Left lung (tissue), 10 donors: ENCODE measurements around the gene EXPH5. TPM values are rescaled to one million over a fixed set of nuclear protein-coding genes. Genes with fewer than 3 reads are reported as not detected.

Experiments used
- ATAC-seq: fragments of 200-7000 bp; cut with Tn5 transposase; one replicate; pipeline ENCODE4 v1.9.1; 2020; ENCODE audit warnings: moderate library complexity
- DNase-seq, 4 donors: peaks; one replicate each; pipeline ENCODE4 v3.0.0-alpha.2; 2013 to 2020
- H3K27ac ChIP-seq, 2 donors: fragments of 200-600 bp; sonication (generic) in 1 of 2; one replicate each; pipeline versions ENCODE4 v1.5.0 to v1.8.0; 2020 to 2021
- H3K27me3 ChIP-seq, 2 donors: fragments of 200-600 bp; sonication (generic) in 1 of 2; one replicate each; pipeline versions ENCODE4 v1.5.0 to v1.8.0; 2020 to 2021
- H3K36me3 ChIP-seq, 2 donors: fragments of 200-600 bp; sonication (generic) in 1 of 2; one replicate each; pipeline versions ENCODE4 v1.5.0 to v1.8.0; 2020 to 2021
- H3K4me1 ChIP-seq, 2 donors: fragments of 200-600 bp; one replicate each; pipeline ENCODE4 v1.8.0; 2021
- H3K4me3 ChIP-seq, 2 donors: fragments of 200-600 bp; sonication (generic) in 1 of 2; one replicate each; pipeline versions ENCODE4 v1.5.0 to v1.8.0; 2020 to 2021; ENCODE audit warnings: mild to moderate bottlenecking in 1 of 2
- H3K9me3 ChIP-seq, 2 donors: fragments of 200-600 bp; sonication (generic) in 1 of 2; one replicate each; pipeline versions ENCODE4 v1.5.0 to v1.8.0; 2020 to 2021
- intact Hi-C, 2 donors: fragments of 100-400 bp; cut with DNase I; formaldehyde crosslinking; loops; one replicate each; pipeline versions ENCODE4 v1.11.2 to v1.14.2; 2022
- polyA plus RNA-seq, 6 donors: library from polyadenylated mRNA; unstranded; fragments of 120-200 nt; gene quantifications; one replicate each; pipeline ENCODE4 v1.2.1, GENCODE V29; 2013; ENCODE audit not compliant: insufficient read length in 6 of 6
- total RNA-seq, 2 donors: library from RNA; stranded (reverse); fragmentation: NEBNext Ultra II Directional; extraction: Animal tissue kit (Norgen Biotek cat#: 25700); gene quantifications; one replicate each; pipeline ENCODE4 v1.2.1, GENCODE V29; 2021
- TF ChIP-seq, protein P1 (sequence below), 2 donors: fragments of 200-600 bp; sonication (generic) in 1 of 2; IDR thresholded peaks; one replicate each; pipeline versions ENCODE4 v1.5.0 to v1.8.0; 2021; ENCODE audit warnings: antibody characterized with exemption in 2 of 2
- donor health status: DM: no; HTN: yes; CAD: no.
- donor health status: DM: no; HTN: no; CAD: no.

Gene EXPH5
- total and polyA plus RNA-seq, 8 donors, result 7.4 to 31.7 (median 9.6) TPM

DNA sequence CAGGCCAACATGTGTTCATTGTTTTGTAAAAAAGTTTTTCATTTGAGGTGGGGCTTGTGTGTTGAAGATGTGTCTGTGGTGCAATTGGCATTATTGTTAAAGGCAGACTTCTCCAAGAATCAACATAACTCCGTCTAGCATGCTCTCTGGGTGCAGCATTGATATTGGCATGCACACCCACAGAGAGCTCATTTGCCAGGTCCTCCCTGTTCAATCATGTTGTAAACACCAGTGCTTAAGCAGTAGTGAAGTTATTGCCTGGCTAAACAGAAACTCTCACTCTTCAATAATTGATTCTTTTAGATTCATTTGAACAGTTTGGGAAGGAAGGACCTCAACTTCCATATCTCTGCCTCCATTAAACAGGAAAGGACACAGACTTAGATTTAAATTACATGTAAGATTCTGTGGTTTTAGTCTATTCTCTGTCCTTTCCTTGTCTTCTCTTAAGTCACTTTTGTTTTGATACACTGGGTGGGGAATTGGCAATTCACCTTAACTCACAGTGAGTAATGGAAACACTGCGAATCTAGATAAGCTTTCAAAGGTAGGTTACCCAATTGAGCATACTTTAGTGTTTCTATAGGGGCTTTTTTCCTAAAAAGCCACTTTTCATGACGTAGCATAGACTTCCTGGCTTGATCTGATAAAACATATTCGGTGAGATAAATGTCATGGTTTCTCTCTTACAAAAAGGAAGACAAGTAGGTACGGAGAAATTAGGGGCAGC is 30.8 kb upstream of the EXPH5 start:
- no peaks in the 10 kb centered on the region for H3K36me3 ChIP-seq
- no peak for DNase-seq
- no peak overlapping the region for H3K4me3 ChIP-seq
- no peaks in the 10 kb centered on the region for H3K4me1 ChIP-seq
- no peaks in the 10 kb centered on the region for H3K27me3 ChIP-seq
- no peak overlapping the region for H3K27ac ChIP-seq
- TF ChIP-seq, protein P1, sequence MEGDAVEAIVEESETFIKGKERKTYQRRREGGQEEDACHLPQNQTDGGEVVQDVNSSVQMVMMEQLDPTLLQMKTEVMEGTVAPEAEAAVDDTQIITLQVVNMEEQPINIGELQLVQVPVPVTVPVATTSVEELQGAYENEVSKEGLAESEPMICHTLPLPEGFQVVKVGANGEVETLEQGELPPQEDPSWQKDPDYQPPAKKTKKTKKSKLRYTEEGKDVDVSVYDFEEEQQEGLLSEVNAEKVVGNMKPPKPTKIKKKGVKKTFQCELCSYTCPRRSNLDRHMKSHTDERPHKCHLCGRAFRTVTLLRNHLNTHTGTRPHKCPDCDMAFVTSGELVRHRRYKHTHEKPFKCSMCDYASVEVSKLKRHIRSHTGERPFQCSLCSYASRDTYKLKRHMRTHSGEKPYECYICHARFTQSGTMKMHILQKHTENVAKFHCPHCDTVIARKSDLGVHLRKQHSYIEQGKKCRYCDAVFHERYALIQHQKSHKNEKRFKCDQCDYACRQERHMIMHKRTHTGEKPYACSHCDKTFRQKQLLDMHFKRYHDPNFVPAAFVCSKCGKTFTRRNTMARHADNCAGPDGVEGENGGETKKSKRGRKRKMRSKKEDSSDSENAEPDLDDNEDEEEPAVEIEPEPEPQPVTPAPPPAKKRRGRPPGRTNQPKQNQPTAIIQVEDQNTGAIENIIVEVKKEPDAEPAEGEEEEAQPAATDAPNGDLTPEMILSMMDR (IDR thresholded peaks at IDR 0.05), result no peak
- no peak for ATAC-seq
- peaks cover 0 to 11% of the 10 kb centered on the region in 2 donors for H3K9me3 ChIP-seq
- intact Hi-C loops, result no loop called here

DNA sequence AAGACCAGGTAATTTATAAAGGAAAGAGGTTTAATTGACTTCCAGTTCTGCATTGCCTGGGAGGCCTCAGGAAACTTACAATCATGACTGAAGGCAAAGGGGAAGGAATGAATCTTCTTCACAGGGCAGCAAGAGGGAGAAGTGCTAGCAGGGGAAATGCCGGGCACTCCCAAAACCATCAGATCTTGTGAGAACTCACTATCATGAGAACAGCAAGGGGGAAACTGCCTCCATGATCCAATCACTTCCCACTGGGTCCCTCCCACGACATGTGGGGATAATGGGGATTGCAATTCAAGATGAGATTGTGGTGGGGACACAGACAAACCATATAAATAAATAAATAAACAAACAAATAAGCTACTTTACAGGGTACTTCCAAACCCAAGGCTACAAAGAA is 28.8 kb upstream of the EXPH5 start:
- no peak overlapping the region for H3K4me3 ChIP-seq
- no peaks in the 10 kb centered on the region for H3K27me3 ChIP-seq
- no peak overlapping the region for H3K27ac ChIP-seq
- DNase-seq (no peak), ATAC-seq (no peak)
- intact Hi-C loops, result no loop called here
- TF ChIP-seq, protein P1 (IDR thresholded peaks at IDR 0.05), result no peak
- H3K9me3 ChIP-seq, result no peaks in the 10 kb centered on the region
- H3K36me3 ChIP-seq, result no peaks in the 10 kb centered on the region
- H3K4me1 ChIP-seq, result no peaks in the 10 kb centered on the region

DNA sequence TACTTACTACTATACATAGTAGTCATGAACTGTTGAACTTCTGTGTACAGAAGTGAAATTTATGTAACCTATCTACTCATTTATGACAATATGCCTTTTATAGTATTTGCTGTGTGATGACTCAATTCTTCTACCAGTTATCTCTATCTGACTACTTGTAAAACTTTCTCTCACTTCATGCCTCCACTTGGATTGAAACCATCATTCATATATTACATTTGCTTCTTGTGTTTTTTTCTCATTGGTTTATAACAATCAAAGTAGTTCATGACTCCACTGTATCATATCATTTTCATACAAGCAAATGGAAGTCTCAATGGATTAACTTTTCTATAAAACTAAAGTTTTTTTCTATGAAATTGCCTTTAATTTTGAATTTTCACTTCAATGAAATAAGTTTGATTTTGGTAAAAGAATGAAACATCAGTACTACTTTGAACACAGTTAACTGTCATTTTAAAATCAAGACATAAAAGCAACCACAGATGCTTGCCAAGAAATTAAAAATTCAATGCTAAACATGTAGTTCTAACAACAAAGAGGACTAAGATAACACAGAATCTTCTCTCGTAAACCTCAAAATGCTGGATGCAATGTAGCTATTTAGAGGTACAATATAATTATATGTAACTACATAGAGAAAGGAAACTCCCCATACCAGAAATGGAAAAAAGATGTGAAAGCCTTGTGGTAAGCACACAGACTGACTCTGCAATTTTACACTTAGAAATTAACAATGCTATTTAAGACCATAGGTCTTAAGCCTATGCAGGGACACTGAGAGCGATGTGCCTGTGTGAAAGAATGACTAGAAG is 27.6 kb upstream of the EXPH5 start:
- TF ChIP-seq, protein P1 (IDR thresholded peaks at IDR 0.05), result no peak
- ATAC-seq, result no peak
- H3K4me1 ChIP-seq, result no peaks in the 10 kb centered on the region
- H3K27ac ChIP-seq, result no peak overlapping the region
- no peaks in the 10 kb centered on the region for H3K36me3 ChIP-seq
- no peak for DNase-seq
- intact Hi-C loops, result no loop called here
- no peaks in the 10 kb centered on the region for H3K27me3 ChIP-seq
- no peaks in the 10 kb centered on the region for H3K9me3 ChIP-seq
- H3K4me3 ChIP-seq, result no peak overlapping the region

DNA sequence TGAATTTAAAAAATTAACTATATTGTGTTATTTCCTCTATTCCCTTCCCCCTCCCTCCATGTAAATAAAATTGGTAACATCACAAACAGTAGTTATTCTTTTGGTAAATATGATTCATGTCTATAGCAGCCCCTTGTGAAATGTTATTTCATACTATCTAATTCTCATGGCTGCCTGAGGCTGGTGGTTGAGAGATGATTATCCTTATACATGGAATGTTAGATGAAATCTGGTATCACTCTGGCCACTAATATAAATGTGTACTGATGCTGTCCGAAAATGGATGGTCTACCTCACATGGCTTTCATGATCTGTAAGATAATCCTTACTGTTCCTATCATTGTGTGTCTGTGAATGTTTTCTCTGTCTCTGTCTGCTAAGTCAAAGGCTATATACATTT is 25.0 kb upstream of the EXPH5 start:
- no peak overlapping the region for H3K27ac ChIP-seq
- intact Hi-C loops, result no loop called here
- H3K4me3 ChIP-seq, result no peak overlapping the region
- TF ChIP-seq, protein P1 (IDR thresholded peaks at IDR 0.05), result no peak
- DNase-seq (no peak), ATAC-seq (no peak)
- H3K9me3 ChIP-seq, result no peaks in the 10 kb centered on the region
- H3K4me1 ChIP-seq, result no peaks in the 10 kb centered on the region
- no peaks in the 10 kb centered on the region for H3K27me3 ChIP-seq
- no peaks in the 10 kb centered on the region for H3K36me3 ChIP-seq

DNA sequence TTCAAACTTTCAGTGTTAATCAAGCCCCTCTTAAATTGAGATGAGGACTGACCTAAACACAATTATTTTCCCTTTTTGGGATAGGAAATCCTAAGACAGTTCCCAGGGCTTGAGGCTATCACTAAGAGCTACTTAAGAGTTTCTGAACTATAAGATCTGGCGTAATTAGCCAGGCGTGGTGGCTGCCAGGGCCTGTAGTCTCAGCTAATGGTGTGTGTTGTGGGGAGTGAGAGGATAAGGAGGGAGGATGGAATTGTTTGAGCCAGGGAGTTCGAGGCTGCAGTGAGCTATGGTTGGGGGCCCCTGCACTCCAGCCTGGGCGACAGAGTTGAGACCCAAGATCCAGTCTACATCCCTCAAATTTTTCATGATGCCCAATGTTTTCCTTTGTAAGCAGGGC is 23.5 kb upstream of the EXPH5 start:
- intact Hi-C loops, result no loop called here
- ATAC-seq (no peak), DNase-seq (no peak)
- no peak overlapping the region for H3K4me3 ChIP-seq
- no peaks in the 10 kb centered on the region for H3K27me3 ChIP-seq
- no peaks in the 10 kb centered on the region for H3K36me3 ChIP-seq
- H3K4me1 ChIP-seq, result no peaks in the 10 kb centered on the region
- TF ChIP-seq, protein P1 (IDR thresholded peaks at IDR 0.05), result no peak
- no peak overlapping the region for H3K27ac ChIP-seq
- H3K9me3 ChIP-seq, result no peaks in the 10 kb centered on the region
